Ishikawa (cell line): ENCODE measurements around the gene ACKR4.

Experiments used
- EP300 ChIP-seq: IDR thresholded peaks from 2 replicates; pipeline ENCODE4 v1.6.1; 2012; ENCODE audit warnings: borderline replicate concordance
- FOXM1 ChIP-seq: IDR thresholded peaks from 2 replicates; pipeline ENCODE4 v1.6.1; 2012; ENCODE audit warnings: low read depth, borderline replicate concordance
- MAX ChIP-seq: IDR thresholded peaks from 2 replicates; pipeline ENCODE4 v1.6.1; 2012
- NFIC ChIP-seq: IDR thresholded peaks from 2 replicates; pipeline ENCODE4 v1.6.1; 2012
- RAD21 ChIP-seq: IDR thresholded peaks from 2 replicates; pipeline ENCODE4 v1.6.1; 2012; ENCODE audit warnings: low read depth
- REST ChIP-seq: IDR thresholded peaks from 2 replicates; pipeline ENCODE4 v1.6.1; 2012; ENCODE audit warnings: low read depth, mild to moderate bottlenecking
- TAF1 ChIP-seq: IDR thresholded peaks from 2 replicates; pipeline ENCODE4 v1.6.1; 2012; ENCODE audit warnings: low read depth, mild to moderate bottlenecking
- YY1 ChIP-seq: IDR thresholded peaks from 2 replicates; pipeline ENCODE4 v1.6.1; 2012; ENCODE audit warnings: low read depth
- ZBTB7A ChIP-seq: IDR thresholded peaks from 2 replicates; pipeline ENCODE4 v1.6.1; 2012; ENCODE audit warnings: low read depth

GRCh38 chr3:132605374-132605792 is 8.3 kb downstream of the ACKR4 start:
- TF ChIP-seq YY1 (no peak), RAD21 (no peak), EP300 (no peak), TAF1 (no peak), NFIC (no peak), REST (no peak), FOXM1 (no peak), ZBTB7A (no peak), MAX (no peak)
